HG02852 (cell line): ENCODE measurements around the gene NAALADL2.
"Not testable (repeated sequence)": the region's sequence is repeated elsewhere in the genome, so short reads cannot be mapped to it uniquely, and the experiment has no call there.

Experiments
- ATAC-seq: cut with Tn5 transposase; IDR thresholded peaks from one replicate; pipeline ENCODE4 v1.9.1; 2021; ENCODE audit warnings: mild to moderate bottlenecking, moderate library complexity; ENCODE audit not compliant: unreplicated experiment

The NAALADL2 gene

GRCh38 chr3:175248832-175249231 is 389.7 kb downstream of the NAALADL2 start:
- no peak for ATAC-seq

- ATAC-seq, result no peak
Observed at GRCh38 chr3:175255698-175256097, 396.6 kb downstream of the NAALADL2 start.

GRCh38 chr3:175257123-175257522 is 398.0 kb downstream of the NAALADL2 start:
- ATAC-seq, result no peak

- no peak for ATAC-seq
Observed at GRCh38 chr3:175258763-175259162, 399.6 kb downstream of the NAALADL2 start.

GRCh38 chr3:175260145-175260794 is 401.1 kb downstream of the NAALADL2 start:
- no peak for ATAC-seq

- ATAC-seq, result no peak
Observed at GRCh38 chr3:175266478-175266877, 407.3 kb downstream of the NAALADL2 start.

GRCh38 chr3:175267121-175267531 is 408.0 kb downstream of the NAALADL2 start:
- ATAC-seq, result no peak

GRCh38 chr3:175267561-175267960 is 408.4 kb downstream of the NAALADL2 start:
- no peak for ATAC-seq

- ATAC-seq, result no peak
Observed at GRCh38 chr3:175269394-175269793, 410.3 kb downstream of the NAALADL2 start.

- no peak for ATAC-seq
Observed at GRCh38 chr3:175270198-175270837, 411.2 kb downstream of the NAALADL2 start.

- no peak for ATAC-seq
Observed at GRCh38 chr3:175270866-175271265, 411.7 kb downstream of the NAALADL2 start.

- not testable (repeated sequence) for ATAC-seq
Observed at GRCh38 chr3:175271465-175271864, 412.3 kb downstream of the NAALADL2 start.

GRCh38 chr3:175272392-175272791 is 413.3 kb downstream of the NAALADL2 start:
- ATAC-seq, result no peak

GRCh38 chr3:175273573-175273972 is 414.4 kb downstream of the NAALADL2 start:
- ATAC-seq, result no peak

GRCh38 chr3:175274056-175274455 is 414.9 kb downstream of the NAALADL2 start:
- no peak for ATAC-seq

- ATAC-seq, result no peak
Observed at GRCh38 chr3:175274474-175275218, 415.5 kb downstream of the NAALADL2 start.

- ATAC-seq, result no peak
Observed at GRCh38 chr3:175278680-175279079, 419.5 kb downstream of the NAALADL2 start.

GRCh38 chr3:175279457-175279856 is 420.3 kb downstream of the NAALADL2 start:
- ATAC-seq, result no peak

- no peak for ATAC-seq
Observed at GRCh38 chr3:175279911-175280310, 420.8 kb downstream of the NAALADL2 start.

- ATAC-seq, result peak; percentile 96
Observed at GRCh38 chr3:175287361-175287963, 428.3 kb downstream of the NAALADL2 start.

- no peak for ATAC-seq
Observed at GRCh38 chr3:175288621-175289020, 429.5 kb downstream of the NAALADL2 start.

- no peak for ATAC-seq
Observed at GRCh38 chr3:175294793-175295192, 435.7 kb downstream of the NAALADL2 start.
